Stimulated activated naive CD8-positive, alpha-beta T cell treated with anti-CD3 and anti-CD28 coated beads, Interleukin-15, Interleukin-2, amounts not matched to agents 100 ng/mL and 50 ng/mL, for 24 hours (primary cell): ENCODE data around the gene FNIP1.
"Not testable (repeated sequence)": the region's sequence is repeated elsewhere in the genome, so short reads cannot be mapped to it uniquely, and the experiment has no call there.

Source experiments
- H3K27ac Mint-ChIP-seq: one replicate; pipeline ENCODE4 v1.8.0; 2021; ENCODE audit warnings: mild to moderate bottlenecking, mixed read lengths
- H3K27me3 Mint-ChIP-seq: one replicate; pipeline ENCODE4 v1.8.0; 2021; ENCODE audit warnings: mixed read lengths
- H3K36me3 Mint-ChIP-seq: one replicate; pipeline ENCODE4 v1.8.0; 2021; ENCODE audit warnings: low read depth, mixed read lengths
- H3K4me1 Mint-ChIP-seq: one replicate; pipeline ENCODE4 v1.8.0; 2021; ENCODE audit warnings: low read depth, mixed read lengths
- H3K4me3 Mint-ChIP-seq: one replicate; pipeline ENCODE4 v1.8.0; 2021; ENCODE audit warnings: mild to moderate bottlenecking, mixed read lengths
- H3K9me3 Mint-ChIP-seq: one replicate; pipeline ENCODE4 v1.8.0; 2021; ENCODE audit warnings: mixed read lengths

Gene FNIP1

DNA sequence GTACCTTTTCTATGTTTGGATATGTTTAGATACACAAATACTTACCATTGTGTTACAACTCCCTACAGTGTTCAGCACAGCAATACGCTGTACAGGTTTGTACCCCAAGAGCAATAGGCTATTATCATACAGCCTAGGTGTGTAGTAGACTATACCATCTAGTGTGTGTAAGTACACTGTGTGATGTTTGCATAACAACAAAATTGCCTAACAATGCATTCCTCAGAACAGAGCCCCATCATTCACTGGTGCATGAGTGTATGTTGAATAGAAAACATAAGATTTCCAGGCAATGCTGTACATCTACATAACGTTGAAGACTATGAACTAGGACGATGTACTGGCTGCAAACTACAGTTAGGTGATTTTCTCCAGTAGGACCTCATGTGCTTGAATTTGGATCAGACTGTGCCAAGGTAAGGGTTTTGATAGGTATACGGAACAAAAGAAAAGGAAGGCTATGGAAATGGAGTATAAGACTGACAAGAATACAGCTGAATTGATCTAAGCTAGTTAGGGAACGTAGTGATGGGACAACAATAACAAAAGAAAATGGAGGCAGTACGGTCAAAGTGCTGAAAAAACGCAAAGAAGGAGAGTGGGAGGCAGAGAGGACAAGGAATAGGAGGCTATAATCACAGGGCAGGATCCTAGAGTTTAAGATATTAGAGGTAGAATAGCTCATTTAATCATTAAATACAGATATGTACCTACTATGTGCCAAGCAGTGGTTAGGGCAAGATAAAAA, 46.9 kb downstream of the FNIP1 start:
- H3K36me3 Mint-ChIP-seq = peaks cover 13% of the 10 kb centered on the region
- no peaks in the 10 kb centered on the region for H3K27me3 Mint-ChIP-seq
- no peak overlapping the region for H3K4me3 Mint-ChIP-seq
- no peak overlapping the region for H3K27ac Mint-ChIP-seq
- H3K4me1 Mint-ChIP-seq = peaks cover 47% of the 10 kb centered on the region
- no peaks in the 10 kb centered on the region for H3K9me3 Mint-ChIP-seq

GRCh38 chr5:131749138-131749537, 47.7 kb downstream of the FNIP1 start:
- peaks cover 43% of the 10 kb centered on the region for H3K4me1 Mint-ChIP-seq
- peaks cover 18% of the 10 kb centered on the region for H3K36me3 Mint-ChIP-seq
- H3K27me3 Mint-ChIP-seq = no peaks in the 10 kb centered on the region
- no peaks in the 10 kb centered on the region for H3K9me3 Mint-ChIP-seq
- no peak overlapping the region for H3K27ac Mint-ChIP-seq
- H3K4me3 Mint-ChIP-seq = no peak overlapping the region

DNA sequence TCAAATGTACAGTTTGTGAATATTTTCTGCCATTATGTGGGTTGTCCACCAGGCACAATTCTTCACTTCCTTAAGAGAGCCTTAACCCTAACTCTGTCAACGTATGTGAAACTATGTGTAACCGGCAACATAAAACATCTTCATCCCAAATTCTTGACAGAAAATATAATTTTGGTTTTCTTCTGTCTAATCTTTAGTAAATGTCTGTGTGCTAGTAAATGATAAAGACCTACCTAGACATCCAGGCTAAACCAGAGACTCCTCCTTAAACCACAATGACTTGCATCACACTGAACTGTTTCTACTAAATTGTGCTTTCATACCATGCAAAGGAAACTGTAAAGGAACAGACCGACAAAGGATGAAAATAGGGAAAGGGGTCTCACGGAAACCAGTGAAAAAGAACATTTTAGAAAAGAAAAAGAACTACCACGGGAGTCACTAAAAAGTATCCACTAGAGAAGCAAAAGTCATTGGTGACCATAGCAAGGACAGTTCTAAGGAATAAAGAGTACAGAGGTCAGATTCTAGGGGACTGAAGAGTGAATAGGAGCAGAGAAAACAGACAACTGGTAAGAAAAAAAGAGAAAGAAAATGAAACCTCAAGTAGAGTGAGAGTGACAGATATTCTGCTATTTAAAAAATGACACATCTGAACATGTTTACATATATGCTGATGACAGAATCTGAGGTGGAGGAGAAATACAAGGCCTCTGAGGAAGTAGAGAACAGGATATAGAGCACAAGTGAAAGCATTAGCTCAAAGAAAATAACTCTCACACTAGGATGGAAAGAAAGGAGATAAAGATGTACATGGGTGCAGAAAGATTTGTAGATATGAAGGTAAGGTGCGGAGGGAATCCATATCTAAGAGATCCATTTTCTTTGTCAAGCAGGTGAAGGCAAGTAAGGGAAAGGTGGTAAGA, 49.4 kb downstream of the FNIP1 start:
- H3K4me1 Mint-ChIP-seq = peaks cover 40% of the 10 kb centered on the region

GRCh38 chr5:131746423-131746822, 50.4 kb downstream of the FNIP1 start:
- peak overlapping the region; percentile 64 for H3K27ac Mint-ChIP-seq
- no peaks in the 10 kb centered on the region for H3K27me3 Mint-ChIP-seq
- H3K4me1 Mint-ChIP-seq = peaks cover 40% of the 10 kb centered on the region
- no peaks in the 10 kb centered on the region for H3K9me3 Mint-ChIP-seq
- H3K4me3 Mint-ChIP-seq = no peak overlapping the region
- H3K36me3 Mint-ChIP-seq = peaks cover 35% of the 10 kb centered on the region

More for the DNA sequence above, 49.4 kb downstream of the FNIP1 start:
- Mint-ChIP-seq H3K9me3 (no peaks in the 10 kb centered on the region), H3K27ac (peak overlapping the region; percentile 84), H3K27me3 (no peaks in the 10 kb centered on the region), H3K36me3 (peaks cover 34% of the 10 kb centered on the region), H3K4me3 (peak overlapping the region; percentile 63)

GRCh38 chr5:131745703-131746102, 51.1 kb downstream of the FNIP1 start:
- peaks cover 41% of the 10 kb centered on the region for H3K36me3 Mint-ChIP-seq
- H3K4me1 Mint-ChIP-seq = peaks cover 40% of the 10 kb centered on the region
- H3K4me3 Mint-ChIP-seq = no peak overlapping the region
- no peaks in the 10 kb centered on the region for H3K9me3 Mint-ChIP-seq
- H3K27ac Mint-ChIP-seq = no peak overlapping the region
- H3K27me3 Mint-ChIP-seq = no peaks in the 10 kb centered on the region

DNA sequence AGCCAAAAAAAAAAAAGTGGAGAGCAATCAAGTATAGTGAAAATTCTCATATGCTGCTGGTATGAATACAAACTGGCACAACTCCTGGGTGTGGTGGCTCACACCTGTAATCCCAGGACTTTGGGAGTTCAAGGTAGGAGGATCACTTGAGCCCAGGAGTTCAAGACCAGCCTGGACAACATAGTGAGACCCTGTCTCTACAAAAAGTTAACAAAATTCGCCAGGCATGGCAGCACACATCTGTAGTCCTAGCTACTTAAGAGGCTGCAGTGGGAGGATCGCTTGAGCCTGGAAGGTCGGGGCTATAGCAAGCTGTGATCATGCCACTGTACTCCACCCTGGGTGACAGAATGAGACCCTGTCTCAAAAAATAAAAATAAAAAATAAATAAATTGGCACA, 51.7 kb downstream of the FNIP1 start:
- H3K27ac Mint-ChIP-seq = no peak overlapping the region
- H3K4me3 Mint-ChIP-seq = no peak overlapping the region
- H3K27me3 Mint-ChIP-seq = no peaks in the 10 kb centered on the region
- no peaks in the 10 kb centered on the region for H3K9me3 Mint-ChIP-seq
- H3K4me1 Mint-ChIP-seq = peaks cover 39% of the 10 kb centered on the region
- H3K36me3 Mint-ChIP-seq = peaks cover 46% of the 10 kb centered on the region

DNA sequence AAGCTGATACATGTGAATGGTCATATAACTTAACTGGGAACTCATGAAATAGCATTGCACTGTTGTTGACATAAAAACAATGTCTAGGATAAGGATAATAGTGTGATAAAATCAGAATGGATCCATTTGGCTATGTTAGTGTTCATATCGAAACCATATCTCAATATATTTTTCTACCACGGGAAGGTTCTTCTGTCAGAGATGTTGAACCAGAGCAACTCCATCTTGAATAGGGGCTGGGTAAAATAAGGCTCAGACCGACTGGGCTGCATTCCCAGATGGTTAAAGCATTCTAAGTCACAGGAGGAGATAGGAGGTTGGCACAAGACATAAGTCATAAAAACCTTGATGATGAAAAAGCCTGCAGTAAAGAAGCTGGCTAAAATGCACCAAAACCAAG, 56.3 kb downstream of the FNIP1 start:
- H3K4me1 Mint-ChIP-seq = peaks cover 1% of the 10 kb centered on the region
- no peaks in the 10 kb centered on the region for H3K9me3 Mint-ChIP-seq
- no peak overlapping the region for H3K27ac Mint-ChIP-seq
- peaks cover 63% of the 10 kb centered on the region for H3K36me3 Mint-ChIP-seq
- H3K27me3 Mint-ChIP-seq = no peaks in the 10 kb centered on the region
- H3K4me3 Mint-ChIP-seq = no peak overlapping the region

GRCh38 chr5:131735393-131735792, 61.4 kb downstream of the FNIP1 start:
- Mint-ChIP-seq H3K36me3 (peaks cover 48% of the 10 kb centered on the region), H3K4me1 (no peaks in the 10 kb centered on the region), H3K27me3 (no peaks in the 10 kb centered on the region), H3K9me3 (no peaks in the 10 kb centered on the region), H3K27ac (no peak overlapping the region), H3K4me3 (no peak overlapping the region)

DNA sequence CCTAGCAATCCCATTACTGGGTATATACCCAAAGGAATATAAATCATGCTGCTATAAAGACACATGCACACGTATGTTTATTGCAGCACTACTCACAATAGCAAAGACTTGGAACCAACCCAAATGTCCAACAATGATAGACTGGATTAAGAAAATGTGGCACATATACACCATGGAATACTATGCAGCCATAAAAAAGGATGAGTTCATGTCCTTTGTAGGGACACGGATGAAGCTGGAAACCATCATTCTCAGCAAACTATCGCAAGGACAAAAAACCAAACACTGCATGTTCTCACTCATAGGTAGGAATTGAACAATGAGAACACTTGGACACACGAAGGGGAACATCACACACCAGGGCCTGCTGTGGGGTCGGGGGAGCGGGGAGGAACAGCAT, 61.9 kb downstream of the FNIP1 start:
- not testable (repeated sequence) for H3K27ac Mint-ChIP-seq, H3K27me3 Mint-ChIP-seq, H3K4me3 Mint-ChIP-seq, H3K9me3 Mint-ChIP-seq, H3K4me1 Mint-ChIP-seq
- peaks cover 44% of the 10 kb centered on the region for H3K36me3 Mint-ChIP-seq

DNA sequence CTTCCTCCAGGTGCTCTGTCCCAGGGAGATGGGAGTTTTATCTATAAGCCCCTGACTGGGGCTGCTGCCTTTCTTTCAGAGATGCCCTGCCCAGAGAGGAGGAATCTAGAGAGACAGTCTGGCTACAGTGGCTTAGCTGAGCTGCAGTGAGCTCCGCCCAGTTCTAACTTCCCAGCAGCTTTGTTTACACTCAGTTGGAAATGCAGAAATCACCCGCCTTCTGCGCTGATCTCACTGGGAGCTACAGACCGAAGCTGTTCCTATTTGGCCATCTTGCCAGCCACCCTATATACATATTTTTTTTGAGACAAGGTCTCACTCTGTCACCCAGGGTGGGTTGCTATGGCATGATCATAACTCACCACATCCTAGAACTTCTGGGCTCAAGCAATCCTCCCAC, 67.5 kb downstream of the FNIP1 start:
- not testable (repeated sequence) for H3K27ac Mint-ChIP-seq, H3K4me3 Mint-ChIP-seq, H3K27me3 Mint-ChIP-seq, H3K9me3 Mint-ChIP-seq, H3K4me1 Mint-ChIP-seq
- H3K36me3 Mint-ChIP-seq = peaks cover 59% of the 10 kb centered on the region

GRCh38 chr5:131724089-131724488, 72.7 kb downstream of the FNIP1 start:
- peaks cover 65% of the 10 kb centered on the region for H3K36me3 Mint-ChIP-seq
- H3K27me3 Mint-ChIP-seq, H3K27ac Mint-ChIP-seq, H3K9me3 Mint-ChIP-seq, H3K4me3 Mint-ChIP-seq, H3K4me1 Mint-ChIP-seq: not testable (repeated sequence)

DNA sequence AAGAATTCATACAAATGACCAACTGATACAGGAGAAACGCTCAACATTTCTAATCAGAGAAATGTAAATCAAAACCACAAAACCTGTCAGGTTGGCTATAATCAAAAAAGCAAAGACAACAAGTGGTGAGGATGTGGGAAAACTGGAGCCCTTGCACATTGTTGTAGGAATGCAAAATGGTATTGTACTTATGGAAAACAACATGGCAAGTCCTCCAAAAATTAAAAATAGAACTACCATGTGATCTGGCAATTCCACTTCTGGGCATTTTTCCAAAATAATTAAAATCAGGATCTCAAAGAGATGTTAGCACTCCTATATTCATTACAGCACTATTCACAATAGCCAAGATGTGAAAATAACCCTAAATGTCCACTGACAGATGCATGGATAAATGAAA, 76.1 kb downstream of the FNIP1 start:
- Mint-ChIP-seq H3K27me3 (no peaks in the 10 kb centered on the region), H3K9me3 (no peaks in the 10 kb centered on the region), H3K36me3 (peaks cover 56% of the 10 kb centered on the region), H3K27ac (no peak overlapping the region), H3K4me1 (no peaks in the 10 kb centered on the region), H3K4me3 (no peak overlapping the region)

DNA sequence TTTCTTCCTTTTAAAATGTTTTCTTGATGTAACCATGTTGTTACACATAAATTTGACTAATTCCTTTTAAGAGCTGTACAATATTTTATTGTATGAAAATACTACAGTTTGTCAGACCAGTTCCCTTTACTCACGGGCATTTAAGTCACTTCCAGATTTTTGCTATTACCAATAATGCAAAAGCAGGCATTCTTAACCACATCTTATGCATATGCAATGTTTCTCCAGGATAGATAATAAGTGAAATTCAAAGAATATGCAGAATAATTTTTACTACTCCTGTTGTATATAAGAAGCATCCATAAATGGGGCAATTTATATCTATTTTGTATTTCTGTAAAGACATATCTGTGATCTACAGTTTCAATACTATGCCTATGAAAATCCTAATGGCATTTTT, 77.3 kb downstream of the FNIP1 start:
- Mint-ChIP-seq H3K36me3 (peaks cover 49% of the 10 kb centered on the region), H3K9me3 (no peaks in the 10 kb centered on the region), H3K27me3 (no peaks in the 10 kb centered on the region), H3K4me3 (no peak overlapping the region), H3K4me1 (no peaks in the 10 kb centered on the region), H3K27ac (no peak overlapping the region)

DNA sequence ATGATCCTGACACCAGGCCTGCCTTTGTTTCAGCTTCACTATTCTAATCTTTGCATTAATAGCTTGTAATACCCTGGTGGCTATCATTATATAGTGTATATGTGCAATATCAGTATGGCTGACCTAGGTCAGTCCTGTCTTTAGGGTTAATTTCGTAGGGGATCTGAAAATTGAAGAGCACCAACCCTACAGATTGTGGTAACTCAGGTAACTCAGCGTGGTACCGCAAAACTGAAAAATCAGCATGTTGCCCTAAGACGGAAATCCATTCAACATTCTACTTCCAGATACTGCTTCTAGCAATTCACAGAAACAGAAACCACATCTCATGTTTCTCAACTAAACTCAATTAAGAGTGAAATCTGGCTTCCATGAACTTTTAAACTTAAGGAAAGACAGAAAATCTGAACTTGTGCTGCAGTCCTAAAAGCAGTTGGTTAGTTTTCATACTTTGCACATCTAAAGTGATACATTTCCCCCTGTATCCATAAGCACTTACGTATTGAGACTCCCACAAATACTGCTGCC, 78.3 kb downstream of the FNIP1 start:
- Mint-ChIP-seq H3K4me3 (no peak overlapping the region), H3K27me3 (no peaks in the 10 kb centered on the region), H3K4me1 (no peaks in the 10 kb centered on the region), H3K36me3 (peaks cover 54% of the 10 kb centered on the region), H3K27ac (no peak overlapping the region), H3K9me3 (no peaks in the 10 kb centered on the region)

DNA sequence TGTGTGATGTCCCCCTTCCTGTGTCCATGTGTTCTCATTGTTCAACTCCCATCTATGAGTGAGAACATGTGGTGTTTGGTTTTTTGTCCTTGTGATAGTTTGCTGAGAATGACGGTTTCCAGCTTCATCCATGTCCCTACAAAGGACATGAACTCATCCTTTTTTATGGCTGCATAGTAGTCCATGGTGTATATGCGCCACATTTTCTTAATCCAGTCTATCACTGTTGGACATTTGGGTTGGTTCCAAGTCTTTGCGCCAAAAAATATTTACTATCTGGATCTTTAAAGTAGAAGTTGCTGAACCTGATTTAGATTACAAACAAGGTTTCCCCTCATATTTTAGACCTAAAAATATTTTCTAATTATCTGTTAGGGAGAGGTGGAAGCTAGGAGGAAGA, 79.7 kb downstream of the FNIP1 start:
- not testable (repeated sequence) for H3K4me1 Mint-ChIP-seq, H3K9me3 Mint-ChIP-seq, H3K27me3 Mint-ChIP-seq, H3K4me3 Mint-ChIP-seq, H3K27ac Mint-ChIP-seq
- peaks cover 60% of the 10 kb centered on the region for H3K36me3 Mint-ChIP-seq
